ENCODE measurements around the gene RPEL1. TPM values are rescaled to one million over a fixed set of nuclear protein-coding genes. Genes with fewer than 3 reads are reported as not detected.
A peak's percentile ranks its signal among the peaks of the same experiment; 100 is the strongest.

The RPEL1 gene
- total RNA-seq, 1 experiment from 2014 or later, result 0.10 TPM

DNA sequence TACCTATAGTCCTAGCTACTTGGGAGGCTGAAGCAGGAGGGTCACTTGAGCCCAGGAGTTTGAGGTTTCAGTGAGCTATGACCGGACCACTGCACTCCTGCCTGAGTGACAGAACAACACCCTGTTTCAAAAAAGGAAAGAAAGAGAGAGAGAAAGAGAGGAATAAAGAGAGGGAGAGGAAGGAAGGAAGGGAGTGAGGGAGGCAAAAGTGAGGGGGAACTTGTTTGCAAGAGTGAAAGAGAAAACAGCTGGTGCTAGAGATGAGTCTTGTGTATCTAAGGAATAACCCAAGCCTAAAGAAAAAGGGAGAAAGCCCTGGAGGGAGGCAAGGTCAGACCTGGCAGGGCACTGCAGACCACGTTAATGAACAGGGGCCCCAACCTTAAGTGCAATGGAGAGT, 47.8 kb upstream of the RPEL1 start:
- no peak overlapping the region for H2AFZ ChIP-seq (ENCODE audit: low read depth, low read length, poor library complexity, severe bottlenecking)
- no peaks in the 10 kb centered on the region for H3K36me3 ChIP-seq (ENCODE audit: control insufficient read depth in 1 of 2, insufficient read depth in 2 of 2, low read length in 2 of 2)
- DNase-seq (ENCODE audit: low read depth, low spot score) (no peak), ATAC-seq (no peak)
- H3K27me3 ChIP-seq (ENCODE audit: insufficient read depth, low read length), result no peaks in the 10 kb centered on the region
- ChIA-PET CTCF (interaction anchor here (1.2 kb wide), 1 partner anchor 33 kb away, joined by 4 read pairs; no protein-coding TSS in a partner anchor), RAD21 (ENCODE audit: low non-redundant PET in 1 of 2, low total read pairs in 2 of 2, uncharacterized antibody in 2 of 2, unreplicated experiment in 2 of 2) (no interaction called here), POLR2A (interaction anchor here (0.7 to 1.3 kb wide), 2 partner anchors 30 to 33 kb away, joined by 3 to 5 read pairs; no protein-coding TSS in a partner anchor)
- no peak overlapping the region for H3K27ac ChIP-seq (ENCODE audit: low read depth, low read length)
- H3K9ac ChIP-seq (ENCODE audit: low read length), result no peak overlapping the region
- BruUV-seq (replicated peaks), result no TSS peak
- no peaks in the 10 kb centered on the region for H3K9me3 ChIP-seq (ENCODE audit: control insufficient read depth in 1 of 2, insufficient read depth in 1 of 2, low read depth in 1 of 2, low read length in 2 of 2)
- no peak for TF ChIP-seq EZH2phosphoT487 (IDR thresholded peaks at IDR 0.05; ENCODE audit: borderline replicate concordance)
- H3K9me2 ChIP-seq (ENCODE audit: insufficient read depth), result no peaks in the 10 kb centered on the region
- H3K4me1 ChIP-seq (ENCODE audit: control insufficient read depth in 1 of 2, insufficient read depth in 2 of 2, low read length in 2 of 2), result peaks cover 23 to 40% of the 10 kb centered on the region in 2 experiments
- H3K4me3 ChIP-seq (replicated peaks in 1 of 2; ENCODE audit: low read depth in 1 of 2, low read length in 2 of 2), result no peak overlapping the region
- no peaks in the 10 kb centered on the region for H4K20me1 ChIP-seq (ENCODE audit: insufficient read depth)
- H3K4me2 ChIP-seq (ENCODE audit: low read length), result peak overlapping the region; percentile 54; the same call in 1 of the 2 replicates
- H3K79me2 ChIP-seq (ENCODE audit: insufficient read depth, low read length), result no peaks in the 10 kb centered on the region
- intact Hi-C loops (cut with micrococcal nuclease), result no loop called here

DNA sequence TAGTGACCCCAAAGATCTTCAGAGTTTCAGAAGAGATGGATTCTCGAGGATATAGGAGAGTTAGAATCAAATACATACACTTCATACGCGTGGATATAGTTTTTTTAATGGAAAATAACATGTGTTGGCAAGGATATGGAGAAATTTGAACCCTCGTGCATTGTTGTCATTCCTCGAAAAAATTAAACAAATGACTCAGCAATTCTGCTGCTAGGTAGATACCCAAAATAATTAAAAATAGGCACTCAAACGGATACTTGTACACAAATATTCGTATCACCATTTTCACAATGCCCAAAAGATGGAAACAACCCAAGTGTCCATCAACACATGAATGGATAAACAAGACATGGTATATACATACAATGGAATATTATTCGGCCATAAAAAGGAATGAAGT, 47.0 kb upstream of the RPEL1 start:
- Histone ChIP-seq H4K20me1 (ENCODE audit: insufficient read depth) (no peaks in the 10 kb centered on the region), H3K36me3 (ENCODE audit: control insufficient read depth in 1 of 2, insufficient read depth in 2 of 2, low read length in 2 of 2) (no peaks in the 10 kb centered on the region), H3K4me2 (ENCODE audit: low read length) (no peak overlapping the region), H3K27me3 (ENCODE audit: insufficient read depth, low read length) (no peaks in the 10 kb centered on the region), H3K4me3 (replicated peaks in 1 of 2; ENCODE audit: low read depth in 1 of 2, low read length in 2 of 2) (no peak overlapping the region), H3K27ac (ENCODE audit: low read depth, low read length) (no peak overlapping the region), H3K9me3 (ENCODE audit: control insufficient read depth in 1 of 2, insufficient read depth in 1 of 2, low read depth in 1 of 2, low read length in 2 of 2) (no peaks in the 10 kb centered on the region), H3K4me1 (ENCODE audit: control insufficient read depth in 1 of 2, insufficient read depth in 2 of 2, low read length in 2 of 2) (peaks cover 19 to 36% of the 10 kb centered on the region in 2 experiments), H3K79me2 (ENCODE audit: insufficient read depth, low read length) (no peaks in the 10 kb centered on the region), H3K9ac (ENCODE audit: low read length) (no peak overlapping the region), H2AFZ (ENCODE audit: low read depth, low read length, poor library complexity, severe bottlenecking) (no peak overlapping the region), H3K9me2 (ENCODE audit: insufficient read depth) (no peaks in the 10 kb centered on the region)
- DNase-seq (ENCODE audit: low read depth, low spot score) (no peak), ATAC-seq (no peak)
- ChIA-PET POLR2A (no interaction called here), CTCF (no interaction called here), RAD21 (ENCODE audit: low non-redundant PET in 1 of 2, low total read pairs in 2 of 2, uncharacterized antibody in 2 of 2, unreplicated experiment in 2 of 2) (no interaction called here)
- TF ChIP-seq SIN3A (IDR thresholded peaks at IDR 0.05; ENCODE audit: low read depth), result no peak
- no peak for TF ChIP-seq EGR1 (IDR thresholded peaks at IDR 0.05; ENCODE audit: low read depth)
- no peak for TF ChIP-seq ZFX (IDR thresholded peaks at IDR 0.05)
- TF ChIP-seq, protein P1, sequence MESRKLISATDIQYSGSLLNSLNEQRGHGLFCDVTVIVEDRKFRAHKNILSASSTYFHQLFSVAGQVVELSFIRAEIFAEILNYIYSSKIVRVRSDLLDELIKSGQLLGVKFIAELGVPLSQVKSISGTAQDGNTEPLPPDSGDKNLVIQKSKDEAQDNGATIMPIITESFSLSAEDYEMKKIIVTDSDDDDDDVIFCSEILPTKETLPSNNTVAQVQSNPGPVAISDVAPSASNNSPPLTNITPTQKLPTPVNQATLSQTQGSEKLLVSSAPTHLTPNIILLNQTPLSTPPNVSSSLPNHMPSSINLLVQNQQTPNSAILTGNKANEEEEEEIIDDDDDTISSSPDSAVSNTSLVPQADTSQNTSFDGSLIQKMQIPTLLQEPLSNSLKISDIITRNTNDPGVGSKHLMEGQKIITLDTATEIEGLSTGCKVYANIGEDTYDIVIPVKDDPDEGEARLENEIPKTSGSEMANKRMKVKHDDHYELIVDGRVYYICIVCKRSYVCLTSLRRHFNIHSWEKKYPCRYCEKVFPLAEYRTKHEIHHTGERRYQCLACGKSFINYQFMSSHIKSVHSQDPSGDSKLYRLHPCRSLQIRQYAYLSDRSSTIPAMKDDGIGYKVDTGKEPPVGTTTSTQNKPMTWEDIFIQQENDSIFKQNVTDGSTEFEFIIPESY (IDR thresholded peaks at IDR 0.05; ENCODE audit: extremely low read depth, insufficient replicate concordance, low read length), result no peak
- no peak for TF ChIP-seq JUND (IDR thresholded peaks at IDR 0.05)
- no peak for TF ChIP-seq YY1 (IDR thresholded peaks at IDR 0.05; ENCODE audit: extremely low read depth, insufficient replicate concordance, low read depth, low read length)
- no peak for TF ChIP-seq POLR2A (IDR thresholded peaks at IDR 0.05; ENCODE audit: borderline replicate concordance, extremely low read depth, insufficient read depth, insufficient read length)
- no peak for TF ChIP-seq POLR2AphosphoS5 (IDR thresholded peaks at IDR 0.05; ENCODE audit: low read depth, low read length)
- TF ChIP-seq ELF1 (IDR thresholded peaks at IDR 0.05; ENCODE audit: borderline replicate concordance, low read depth), result no peak
- TF ChIP-seq RAD21 (IDR thresholded peaks at IDR 0.05; ENCODE audit: low read depth), result no peak
- no peak for TF ChIP-seq FOSL1 (IDR thresholded peaks at IDR 0.05; ENCODE audit: low read depth)
- no peak for TF ChIP-seq ZNF274 (IDR thresholded peaks at IDR 0.05; ENCODE audit: low read depth, low read length)
- TF ChIP-seq, protein P2, sequence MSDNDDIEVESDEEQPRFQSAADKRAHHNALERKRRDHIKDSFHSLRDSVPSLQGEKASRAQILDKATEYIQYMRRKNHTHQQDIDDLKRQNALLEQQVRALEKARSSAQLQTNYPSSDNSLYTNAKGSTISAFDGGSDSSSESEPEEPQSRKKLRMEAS (IDR thresholded peaks at IDR 0.05), result no peak
- TF ChIP-seq TCF7L2 (IDR thresholded peaks at IDR 0.05; ENCODE audit: borderline replicate concordance, extremely low read depth, insufficient read depth, insufficient read length), result no peak
- TF ChIP-seq EZH2phosphoT487 (IDR thresholded peaks at IDR 0.05; ENCODE audit: borderline replicate concordance), result no peak
- TF ChIP-seq, protein P3, sequence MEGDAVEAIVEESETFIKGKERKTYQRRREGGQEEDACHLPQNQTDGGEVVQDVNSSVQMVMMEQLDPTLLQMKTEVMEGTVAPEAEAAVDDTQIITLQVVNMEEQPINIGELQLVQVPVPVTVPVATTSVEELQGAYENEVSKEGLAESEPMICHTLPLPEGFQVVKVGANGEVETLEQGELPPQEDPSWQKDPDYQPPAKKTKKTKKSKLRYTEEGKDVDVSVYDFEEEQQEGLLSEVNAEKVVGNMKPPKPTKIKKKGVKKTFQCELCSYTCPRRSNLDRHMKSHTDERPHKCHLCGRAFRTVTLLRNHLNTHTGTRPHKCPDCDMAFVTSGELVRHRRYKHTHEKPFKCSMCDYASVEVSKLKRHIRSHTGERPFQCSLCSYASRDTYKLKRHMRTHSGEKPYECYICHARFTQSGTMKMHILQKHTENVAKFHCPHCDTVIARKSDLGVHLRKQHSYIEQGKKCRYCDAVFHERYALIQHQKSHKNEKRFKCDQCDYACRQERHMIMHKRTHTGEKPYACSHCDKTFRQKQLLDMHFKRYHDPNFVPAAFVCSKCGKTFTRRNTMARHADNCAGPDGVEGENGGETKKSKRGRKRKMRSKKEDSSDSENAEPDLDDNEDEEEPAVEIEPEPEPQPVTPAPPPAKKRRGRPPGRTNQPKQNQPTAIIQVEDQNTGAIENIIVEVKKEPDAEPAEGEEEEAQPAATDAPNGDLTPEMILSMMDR (IDR thresholded peaks at IDR 0.05 in 2 of 3, conservative IDR thresholded peaks at IDR 0.05 in 1 of 3; ENCODE audit: borderline replicate concordance in 1 of 3, insufficient read depth in 1 of 3, low read depth in 2 of 3, low read length in 2 of 3), result no peak
- no peak for TF ChIP-seq EZH2 (IDR thresholded peaks at IDR 0.05)
- BruUV-seq (replicated peaks), result no TSS peak
- intact Hi-C loops (cut with micrococcal nuclease), result no loop called here

All from HCT116 (cell line).